ENCODE measurements around the gene AGL.
"Not testable (repeated sequence)": the region's sequence is repeated elsewhere in the genome, so short reads cannot be mapped to it uniquely, and the experiment has no call there.

Gene AGL

GRCh38 chr1:99852648-99853047 lies 2.5 kb downstream of the AGL start:
- Histone ChIP-seq H3K36me3 (ENCODE audit: insufficient read depth, low read length) (no peaks in the 10 kb centered on the region), H3K4me2 (ENCODE audit: low read length) (peak overlapping the region; percentile 18), H3K9ac (ENCODE audit: low read depth, low read length) (no peak overlapping the region), H3K4me1 (ENCODE audit: control insufficient read depth, insufficient read depth, low read length) (peaks cover 18% of the 10 kb centered on the region), H3K27me3 (ENCODE audit: control insufficient read depth, insufficient read depth, low read length) (no peaks in the 10 kb centered on the region), H3K4me3 (ENCODE audit: low read length) (no peak overlapping the region), H3K9me3 (replicated peaks; ENCODE audit: low read length) (no peaks in the 10 kb centered on the region)

- Histone ChIP-seq H3K36me3 (ENCODE audit: insufficient read depth, low read length) (no peaks in the 10 kb centered on the region), H3K9ac (ENCODE audit: low read depth, low read length) (no peak overlapping the region), H3K27me3 (ENCODE audit: control insufficient read depth, insufficient read depth, low read length) (no peaks in the 10 kb centered on the region), H3K4me3 (ENCODE audit: low read length) (no peak overlapping the region), H3K9me3 (replicated peaks; ENCODE audit: low read length) (no peaks in the 10 kb centered on the region), H3K4me1 (ENCODE audit: control insufficient read depth, insufficient read depth, low read length) (peaks cover 12% of the 10 kb centered on the region), H3K4me2 (ENCODE audit: low read length) (no peak overlapping the region)
Observed at GRCh38 chr1:99855914-99856450, 5.8 kb downstream of the AGL start.

GRCh38 chr1:99857041-99857440 lies 6.9 kb downstream of the AGL start:
- H3K9me3 ChIP-seq (replicated peaks; ENCODE audit: low read length); H3K4me3 ChIP-seq (ENCODE audit: low read length); H3K27me3 ChIP-seq (ENCODE audit: control insufficient read depth, insufficient read depth, low read length); H3K4me1 ChIP-seq (ENCODE audit: control insufficient read depth, insufficient read depth, low read length); H3K4me2 ChIP-seq (ENCODE audit: low read length); H3K9ac ChIP-seq (ENCODE audit: low read depth, low read length); H3K36me3 ChIP-seq (ENCODE audit: insufficient read depth, low read length): not testable (repeated sequence)

- no peak overlapping the region for H3K4me2 ChIP-seq (ENCODE audit: low read length)
- no peak overlapping the region for H3K4me3 ChIP-seq (ENCODE audit: low read length)
- H3K9ac ChIP-seq (ENCODE audit: low read depth, low read length): no peak overlapping the region
- no peaks in the 10 kb centered on the region for H3K27me3 ChIP-seq (ENCODE audit: control insufficient read depth, insufficient read depth, low read length)
- H3K4me1 ChIP-seq (ENCODE audit: control insufficient read depth, insufficient read depth, low read length): no peaks in the 10 kb centered on the region
- H3K36me3 ChIP-seq (ENCODE audit: insufficient read depth, low read length): peaks cover 3% of the 10 kb centered on the region
- H3K9me3 ChIP-seq (replicated peaks; ENCODE audit: low read length): no peaks in the 10 kb centered on the region
Observed at GRCh38 chr1:99858286-99858685, 8.1 kb downstream of the AGL start.

- Histone ChIP-seq H3K4me3 (ENCODE audit: low read length) (no peak overlapping the region), H3K27me3 (ENCODE audit: control insufficient read depth, insufficient read depth, low read length) (no peaks in the 10 kb centered on the region), H3K4me1 (ENCODE audit: control insufficient read depth, insufficient read depth, low read length) (no peaks in the 10 kb centered on the region), H3K9me3 (replicated peaks; ENCODE audit: low read length) (no peaks in the 10 kb centered on the region), H3K9ac (ENCODE audit: low read depth, low read length) (no peak overlapping the region), H3K36me3 (ENCODE audit: insufficient read depth, low read length) (peaks cover 4% of the 10 kb centered on the region), H3K4me2 (ENCODE audit: low read length) (no peak overlapping the region)
Observed at GRCh38 chr1:99858881-99859280, 8.7 kb downstream of the AGL start.

- no peak overlapping the region for H3K9ac ChIP-seq (ENCODE audit: low read depth, low read length)
- no peaks in the 10 kb centered on the region for H3K4me1 ChIP-seq (ENCODE audit: control insufficient read depth, insufficient read depth, low read length)
- no peaks in the 10 kb centered on the region for H3K27me3 ChIP-seq (ENCODE audit: control insufficient read depth, insufficient read depth, low read length)
- peaks cover 4% of the 10 kb centered on the region for H3K36me3 ChIP-seq (ENCODE audit: insufficient read depth, low read length)
- no peak overlapping the region for H3K4me3 ChIP-seq (ENCODE audit: low read length)
- H3K4me2 ChIP-seq (ENCODE audit: low read length): no peak overlapping the region
- H3K9me3 ChIP-seq (replicated peaks; ENCODE audit: low read length): no peaks in the 10 kb centered on the region
Observed at GRCh38 chr1:99860703-99861102, 10.5 kb downstream of the AGL start.

- Histone ChIP-seq H3K27me3 (ENCODE audit: control insufficient read depth, insufficient read depth, low read length) (no peaks in the 10 kb centered on the region), H3K4me3 (ENCODE audit: low read length) (no peak overlapping the region), H3K4me2 (ENCODE audit: low read length) (no peak overlapping the region), H3K4me1 (ENCODE audit: control insufficient read depth, insufficient read depth, low read length) (no peaks in the 10 kb centered on the region), H3K36me3 (ENCODE audit: insufficient read depth, low read length) (peaks cover 4% of the 10 kb centered on the region), H3K9me3 (replicated peaks; ENCODE audit: low read length) (no peaks in the 10 kb centered on the region), H3K9ac (ENCODE audit: low read depth, low read length) (no peak overlapping the region)
Observed at GRCh38 chr1:99867682-99868081, 17.5 kb downstream of the AGL start.

- Histone ChIP-seq H3K36me3 (ENCODE audit: insufficient read depth, low read length) (no peaks in the 10 kb centered on the region), H3K4me2 (ENCODE audit: low read length) (no peak overlapping the region), H3K9ac (ENCODE audit: low read depth, low read length) (no peak overlapping the region), H3K4me1 (ENCODE audit: control insufficient read depth, insufficient read depth, low read length) (no peaks in the 10 kb centered on the region), H3K27me3 (ENCODE audit: control insufficient read depth, insufficient read depth, low read length) (no peaks in the 10 kb centered on the region), H3K4me3 (ENCODE audit: low read length) (no peak overlapping the region), H3K9me3 (replicated peaks; ENCODE audit: low read length) (no peaks in the 10 kb centered on the region)
Observed at GRCh38 chr1:99869304-99869703, 19.1 kb downstream of the AGL start.

- no peaks in the 10 kb centered on the region for H3K4me1 ChIP-seq (ENCODE audit: control insufficient read depth, insufficient read depth, low read length)
- no peaks in the 10 kb centered on the region for H3K9me3 ChIP-seq (replicated peaks; ENCODE audit: low read length)
- no peak overlapping the region for H3K4me2 ChIP-seq (ENCODE audit: low read length)
- no peak overlapping the region for H3K9ac ChIP-seq (ENCODE audit: low read depth, low read length)
- no peaks in the 10 kb centered on the region for H3K27me3 ChIP-seq (ENCODE audit: control insufficient read depth, insufficient read depth, low read length)
- no peaks in the 10 kb centered on the region for H3K36me3 ChIP-seq (ENCODE audit: insufficient read depth, low read length)
- H3K4me3 ChIP-seq (ENCODE audit: low read length): no peak overlapping the region
Observed at GRCh38 chr1:99869723-99870122, 19.6 kb downstream of the AGL start.

- H3K4me3 ChIP-seq (ENCODE audit: low read length): no peak overlapping the region
- H3K4me2 ChIP-seq (ENCODE audit: low read length): no peak overlapping the region
- no peaks in the 10 kb centered on the region for H3K9me3 ChIP-seq (replicated peaks; ENCODE audit: low read length)
- peaks cover 7% of the 10 kb centered on the region for H3K36me3 ChIP-seq (ENCODE audit: insufficient read depth, low read length)
- H3K27me3 ChIP-seq (ENCODE audit: control insufficient read depth, insufficient read depth, low read length): no peaks in the 10 kb centered on the region
- no peak overlapping the region for H3K9ac ChIP-seq (ENCODE audit: low read depth, low read length)
- no peaks in the 10 kb centered on the region for H3K4me1 ChIP-seq (ENCODE audit: control insufficient read depth, insufficient read depth, low read length)
Observed at GRCh38 chr1:99872063-99872462, 21.9 kb downstream of the AGL start.

GRCh38 chr1:99877568-99877967 lies 27.4 kb downstream of the AGL start:
- H3K36me3 ChIP-seq (ENCODE audit: insufficient read depth, low read length): peaks cover 7% of the 10 kb centered on the region
- no peak overlapping the region for H3K4me3 ChIP-seq (ENCODE audit: low read length)
- H3K4me1 ChIP-seq (ENCODE audit: control insufficient read depth, insufficient read depth, low read length): no peaks in the 10 kb centered on the region
- H3K9ac ChIP-seq (ENCODE audit: low read depth, low read length): no peak overlapping the region
- H3K4me2 ChIP-seq (ENCODE audit: low read length): no peak overlapping the region
- no peaks in the 10 kb centered on the region for H3K27me3 ChIP-seq (ENCODE audit: control insufficient read depth, insufficient read depth, low read length)
- H3K9me3 ChIP-seq (replicated peaks; ENCODE audit: low read length): no peaks in the 10 kb centered on the region

GRCh38 chr1:99886179-99886578 lies 36.0 kb downstream of the AGL start:
- H3K36me3 ChIP-seq (ENCODE audit: insufficient read depth, low read length): peaks cover 11% of the 10 kb centered on the region
- no peak overlapping the region for H3K4me2 ChIP-seq (ENCODE audit: low read length)
- peaks cover 7% of the 10 kb centered on the region for H3K4me1 ChIP-seq (ENCODE audit: control insufficient read depth, insufficient read depth, low read length)
- H3K9me3 ChIP-seq (replicated peaks; ENCODE audit: low read length): no peaks in the 10 kb centered on the region
- no peak overlapping the region for H3K4me3 ChIP-seq (ENCODE audit: low read length)
- no peaks in the 10 kb centered on the region for H3K27me3 ChIP-seq (ENCODE audit: control insufficient read depth, insufficient read depth, low read length)
- H3K9ac ChIP-seq (ENCODE audit: low read depth, low read length): no peak overlapping the region

All from skeletal muscle satellite cell (primary cell).